ENCODE results near the gene IL36RN.

The IL36RN gene

GRCh38 chr2:113024764-113025163 is 34.2 kb upstream of the IL36RN start:
- Histone ChIP-seq H3K79me2 (ENCODE audit: control insufficient read depth, insufficient read depth, low read length) (no peaks in the 10 kb centered on the region), H3K4me1 (ENCODE audit: control insufficient read depth, low read depth, low read length) (no peaks in the 10 kb centered on the region), H3K27me3 (ENCODE audit: insufficient read depth, low read length, poor library complexity) (no peaks in the 10 kb centered on the region), H3K18ac (ENCODE audit: low read length) (no peak overlapping the region), H2BK15ac (replicated peaks; ENCODE audit: low read depth) (no peak overlapping the region), H3K4ac (ENCODE audit: low read depth, low read length) (no peak overlapping the region), H3K27ac (ENCODE audit: low read depth, low read length) (no peak overlapping the region), H2BK5ac (ENCODE audit: low read length) (no peak overlapping the region), H2AK5ac (ENCODE audit: low read length) (no peak overlapping the region), H2BK120ac (ENCODE audit: low read depth, low read length) (no peak overlapping the region), H4K5ac (ENCODE audit: low read length) (no peak overlapping the region), H3K9ac (ENCODE audit: low read length) (no peak overlapping the region), H4K8ac (ENCODE audit: low read depth, low read length) (no peak overlapping the region), H3K4me3 (ENCODE audit: low read length) (no peak overlapping the region), H3K56ac (ENCODE audit: low read length) (no peak overlapping the region), H3K79me1 (ENCODE audit: low read length) (no peaks in the 10 kb centered on the region), H3K23ac (ENCODE audit: low read length) (no peak overlapping the region), H3K36me3 (ENCODE audit: control insufficient read depth, insufficient read depth, low read length) (no peaks in the 10 kb centered on the region), H3K4me2 (ENCODE audit: low read length) (no peak overlapping the region)
- no peak for DNase-seq
- WGBS (ENCODE audit: extremely low coverage, insufficient coverage, low lambda C conversion rate) = no CpG with 5 or more reads among the region's 2 CpGs

DNA sequence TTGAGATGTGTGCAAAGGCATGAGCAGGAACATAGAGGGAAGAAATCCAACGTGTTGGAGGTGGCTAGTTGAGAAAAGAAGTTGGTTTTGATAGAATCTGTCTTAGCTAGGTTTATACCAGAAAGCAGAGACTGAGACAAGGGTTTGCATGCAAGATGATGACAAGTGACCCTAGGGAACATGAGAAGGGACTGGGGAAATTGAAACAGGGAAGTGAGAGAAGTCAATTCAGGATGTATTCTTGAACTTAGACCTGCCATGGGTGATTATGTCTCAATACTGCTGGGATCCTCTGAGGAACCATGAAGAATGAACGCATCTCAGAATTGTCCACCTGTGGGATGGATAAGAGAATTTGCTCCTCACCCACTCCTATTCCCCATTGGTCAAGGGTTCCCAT is 33.3 kb upstream of the IL36RN start:
- Histone ChIP-seq H3K36me3 (ENCODE audit: control insufficient read depth, insufficient read depth, low read length) (no peaks in the 10 kb centered on the region), H3K4ac (ENCODE audit: low read depth, low read length) (no peak overlapping the region), H3K56ac (ENCODE audit: low read length) (no peak overlapping the region), H3K27me3 (ENCODE audit: insufficient read depth, low read length, poor library complexity) (no peaks in the 10 kb centered on the region), H2BK5ac (ENCODE audit: low read length) (no peak overlapping the region), H3K18ac (ENCODE audit: low read length) (no peak overlapping the region), H3K27ac (ENCODE audit: low read depth, low read length) (no peak overlapping the region), H4K5ac (ENCODE audit: low read length) (no peak overlapping the region), H3K4me2 (ENCODE audit: low read length) (no peak overlapping the region), H3K4me1 (ENCODE audit: control insufficient read depth, low read depth, low read length) (no peaks in the 10 kb centered on the region), H3K79me2 (ENCODE audit: control insufficient read depth, insufficient read depth, low read length) (no peaks in the 10 kb centered on the region), H3K23ac (ENCODE audit: low read length) (no peak overlapping the region), H2BK120ac (ENCODE audit: low read depth, low read length) (no peak overlapping the region), H3K79me1 (ENCODE audit: low read length) (no peaks in the 10 kb centered on the region), H2AK5ac (ENCODE audit: low read length) (no peak overlapping the region), H3K9ac (ENCODE audit: low read length) (no peak overlapping the region), H4K8ac (ENCODE audit: low read depth, low read length) (no peak overlapping the region), H2BK15ac (replicated peaks; ENCODE audit: low read depth) (no peak overlapping the region), H3K4me3 (ENCODE audit: low read length) (no peak overlapping the region)
- no CpG with 5 or more reads among the region's 2 CpGs for WGBS (ENCODE audit: extremely low coverage, insufficient coverage, low lambda C conversion rate)
- DNase-seq = no peak

DNA sequence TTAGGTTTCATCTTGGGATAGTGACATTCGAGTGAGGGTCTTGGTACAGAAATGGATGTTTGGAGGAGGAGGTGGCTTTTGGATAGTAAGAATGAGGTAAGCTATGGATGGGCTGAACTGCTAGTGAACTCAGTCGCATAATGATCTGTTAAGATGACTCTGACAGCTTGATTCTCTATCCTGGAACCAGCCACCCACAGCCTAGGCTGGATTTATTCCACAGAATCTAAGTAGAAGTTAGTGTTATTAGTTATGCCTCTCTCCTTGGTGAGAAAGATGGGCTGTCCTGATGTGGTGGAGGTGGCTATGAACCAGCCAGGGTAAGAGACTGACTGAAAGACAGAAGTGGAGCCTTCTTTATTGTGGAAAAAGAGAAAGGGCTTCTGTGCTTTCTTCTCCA is 31.3 kb upstream of the IL36RN start:
- H3K27ac ChIP-seq (ENCODE audit: low read depth, low read length) = no peak overlapping the region
- WGBS (ENCODE audit: extremely low coverage, insufficient coverage, low lambda C conversion rate) = no CpG with 5 or more reads among the region's 2 CpGs
- no peaks in the 10 kb centered on the region for H3K79me2 ChIP-seq (ENCODE audit: control insufficient read depth, insufficient read depth, low read length)
- no peak overlapping the region for H3K9ac ChIP-seq (ENCODE audit: low read length)
- H3K4ac ChIP-seq (ENCODE audit: low read depth, low read length) = no peak overlapping the region
- no peak overlapping the region for H4K8ac ChIP-seq (ENCODE audit: low read depth, low read length)
- H2BK5ac ChIP-seq (ENCODE audit: low read length) = no peak overlapping the region
- no peak overlapping the region for H2BK120ac ChIP-seq (ENCODE audit: low read depth, low read length)
- no peak overlapping the region for H3K56ac ChIP-seq (ENCODE audit: low read length)
- H4K5ac ChIP-seq (ENCODE audit: low read length) = no peak overlapping the region
- no peaks in the 10 kb centered on the region for H3K27me3 ChIP-seq (ENCODE audit: insufficient read depth, low read length, poor library complexity)
- H3K4me3 ChIP-seq (ENCODE audit: low read length) = no peak overlapping the region
- DNase-seq = no peak
- no peak overlapping the region for H3K18ac ChIP-seq (ENCODE audit: low read length)
- no peaks in the 10 kb centered on the region for H3K79me1 ChIP-seq (ENCODE audit: low read length)
- H2BK15ac ChIP-seq (replicated peaks; ENCODE audit: low read depth) = no peak overlapping the region
- H3K36me3 ChIP-seq (ENCODE audit: control insufficient read depth, insufficient read depth, low read length) = no peaks in the 10 kb centered on the region
- no peak overlapping the region for H3K4me2 ChIP-seq (ENCODE audit: low read length)
- H3K4me1 ChIP-seq (ENCODE audit: control insufficient read depth, low read depth, low read length) = no peaks in the 10 kb centered on the region
- no peak overlapping the region for H3K23ac ChIP-seq (ENCODE audit: low read length)
- H2AK5ac ChIP-seq (ENCODE audit: low read length) = no peak overlapping the region

- Histone ChIP-seq H3K23ac (ENCODE audit: low read length) (no peak overlapping the region), H2BK15ac (replicated peaks; ENCODE audit: low read depth) (no peak overlapping the region), H3K9ac (ENCODE audit: low read length) (no peak overlapping the region), H3K4me2 (ENCODE audit: low read length) (no peak overlapping the region), H3K18ac (ENCODE audit: low read length) (no peak overlapping the region), H2BK120ac (ENCODE audit: low read depth, low read length) (no peak overlapping the region), H3K79me2 (ENCODE audit: control insufficient read depth, insufficient read depth, low read length) (no peaks in the 10 kb centered on the region), H3K4ac (ENCODE audit: low read depth, low read length) (no peak overlapping the region), H2AK5ac (ENCODE audit: low read length) (no peak overlapping the region), H3K27ac (ENCODE audit: low read depth, low read length) (no peak overlapping the region), H2BK5ac (ENCODE audit: low read length) (no peak overlapping the region), H3K27me3 (ENCODE audit: insufficient read depth, low read length, poor library complexity) (no peaks in the 10 kb centered on the region), H3K4me1 (ENCODE audit: control insufficient read depth, low read depth, low read length) (no peaks in the 10 kb centered on the region), H3K56ac (ENCODE audit: low read length) (no peak overlapping the region), H3K79me1 (ENCODE audit: low read length) (no peaks in the 10 kb centered on the region), H3K4me3 (ENCODE audit: low read length) (no peak overlapping the region), H4K5ac (ENCODE audit: low read length) (no peak overlapping the region), H3K36me3 (ENCODE audit: control insufficient read depth, insufficient read depth, low read length) (no peaks in the 10 kb centered on the region), H4K8ac (ENCODE audit: low read depth, low read length) (no peak overlapping the region)
- no peak for DNase-seq
- no CpG with 5 or more reads among the region's 1 CpG for WGBS (ENCODE audit: extremely low coverage, insufficient coverage, low lambda C conversion rate)
Measured at GRCh38 chr2:113028112-113028511, 30.9 kb upstream of the IL36RN start.

- no CpG with 5 or more reads among the region's 1 CpG for WGBS (ENCODE audit: extremely low coverage, insufficient coverage, low lambda C conversion rate)
- Histone ChIP-seq H3K9ac (ENCODE audit: low read length) (no peak overlapping the region), H3K4ac (ENCODE audit: low read depth, low read length) (no peak overlapping the region)
Measured at GRCh38 chr2:113032737-113033136, 26.3 kb upstream of the IL36RN start.

DNA sequence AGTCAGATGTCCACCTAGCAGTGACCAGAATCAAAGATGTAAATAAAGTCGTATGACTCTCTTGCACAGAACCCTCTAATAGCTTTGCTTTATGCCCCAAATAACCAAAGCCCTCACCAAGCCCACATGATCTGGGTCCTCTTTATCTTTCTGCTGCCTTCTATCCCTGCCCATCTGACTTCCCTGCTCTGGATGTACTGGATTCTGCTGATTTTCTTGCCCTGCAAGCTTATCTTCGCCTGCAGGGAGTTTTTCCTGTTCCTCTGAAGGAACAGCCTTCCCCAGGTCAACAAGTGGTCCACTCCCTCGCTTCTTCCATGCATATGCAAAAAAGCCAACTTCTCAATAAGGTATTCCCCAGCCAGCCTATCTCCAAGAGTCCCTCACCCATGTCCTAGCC is 25.0 kb upstream of the IL36RN start:
- no peak overlapping the region for H3K4me2 ChIP-seq (ENCODE audit: low read length)
- no peaks in the 10 kb centered on the region for H3K4me1 ChIP-seq (ENCODE audit: control insufficient read depth, low read depth, low read length)
- H3K27me3 ChIP-seq (ENCODE audit: insufficient read depth, low read length, poor library complexity) = no peaks in the 10 kb centered on the region
- H2BK120ac ChIP-seq (ENCODE audit: low read depth, low read length) = no peak overlapping the region
- no peak overlapping the region for H3K56ac ChIP-seq (ENCODE audit: low read length)
- no peaks in the 10 kb centered on the region for H3K79me2 ChIP-seq (ENCODE audit: control insufficient read depth, insufficient read depth, low read length)
- H4K5ac ChIP-seq (ENCODE audit: low read length) = no peak overlapping the region
- WGBS (ENCODE audit: extremely low coverage, insufficient coverage, low lambda C conversion rate) = no CpG with 5 or more reads among the region's 3 CpGs
- no peaks in the 10 kb centered on the region for H3K36me3 ChIP-seq (ENCODE audit: control insufficient read depth, insufficient read depth, low read length)
- H3K23ac ChIP-seq (ENCODE audit: low read length) = no peak overlapping the region
- H4K8ac ChIP-seq (ENCODE audit: low read depth, low read length) = no peak overlapping the region
- no peak overlapping the region for H3K4ac ChIP-seq (ENCODE audit: low read depth, low read length)
- H3K18ac ChIP-seq (ENCODE audit: low read length) = no peak overlapping the region
- DNase-seq = no peak
- H3K4me3 ChIP-seq (ENCODE audit: low read length) = no peak overlapping the region
- H2BK5ac ChIP-seq (ENCODE audit: low read length) = no peak overlapping the region
- H2BK15ac ChIP-seq (replicated peaks; ENCODE audit: low read depth) = no peak overlapping the region
- H3K79me1 ChIP-seq (ENCODE audit: low read length) = no peaks in the 10 kb centered on the region
- no peak overlapping the region for H2AK5ac ChIP-seq (ENCODE audit: low read length)
- H3K27ac ChIP-seq (ENCODE audit: low read depth, low read length) = no peak overlapping the region
- no peak overlapping the region for H3K9ac ChIP-seq (ENCODE audit: low read length)

More at GRCh38 chr2:113032737-113033136, 26.3 kb upstream of the IL36RN start:
- H3K79me2 ChIP-seq (ENCODE audit: control insufficient read depth, insufficient read depth, low read length) = no peaks in the 10 kb centered on the region
- H2BK120ac ChIP-seq (ENCODE audit: low read depth, low read length) = no peak overlapping the region
- H3K4me1 ChIP-seq (ENCODE audit: control insufficient read depth, low read depth, low read length) = no peaks in the 10 kb centered on the region
- H3K18ac ChIP-seq (ENCODE audit: low read length) = no peak overlapping the region
- H3K4me2 ChIP-seq (ENCODE audit: low read length) = no peak overlapping the region
- H4K5ac ChIP-seq (ENCODE audit: low read length) = no peak overlapping the region
- no peaks in the 10 kb centered on the region for H3K27me3 ChIP-seq (ENCODE audit: insufficient read depth, low read length, poor library complexity)
- H4K8ac ChIP-seq (ENCODE audit: low read depth, low read length) = no peak overlapping the region
- H3K56ac ChIP-seq (ENCODE audit: low read length) = no peak overlapping the region
- peak; percentile 4 for DNase-seq
- H3K23ac ChIP-seq (ENCODE audit: low read length) = no peak overlapping the region
- H3K4me3 ChIP-seq (ENCODE audit: low read length) = no peak overlapping the region
- H2BK5ac ChIP-seq (ENCODE audit: low read length) = no peak overlapping the region
- H2AK5ac ChIP-seq (ENCODE audit: low read length) = no peak overlapping the region
- H3K79me1 ChIP-seq (ENCODE audit: low read length) = no peaks in the 10 kb centered on the region
- H3K36me3 ChIP-seq (ENCODE audit: control insufficient read depth, insufficient read depth, low read length) = no peaks in the 10 kb centered on the region
- no peak overlapping the region for H3K27ac ChIP-seq (ENCODE audit: low read depth, low read length)
- no peak overlapping the region for H2BK15ac ChIP-seq (replicated peaks; ENCODE audit: low read depth)
